GM19328 (cell line): ENCODE data around the gene RASAL3.
"Not testable (repeated sequence)": the region's sequence is repeated elsewhere in the genome, so short reads cannot be mapped to it uniquely, and the experiment has no call there.

Source experiments
- ATAC-seq: cut with Tn5 transposase; IDR thresholded peaks from one replicate; pipeline ENCODE4 v1.9.1; 2021; ENCODE audit warnings: mild to moderate bottlenecking, moderate library complexity; ENCODE audit not compliant: unreplicated experiment

RASAL3 gene

DNA sequence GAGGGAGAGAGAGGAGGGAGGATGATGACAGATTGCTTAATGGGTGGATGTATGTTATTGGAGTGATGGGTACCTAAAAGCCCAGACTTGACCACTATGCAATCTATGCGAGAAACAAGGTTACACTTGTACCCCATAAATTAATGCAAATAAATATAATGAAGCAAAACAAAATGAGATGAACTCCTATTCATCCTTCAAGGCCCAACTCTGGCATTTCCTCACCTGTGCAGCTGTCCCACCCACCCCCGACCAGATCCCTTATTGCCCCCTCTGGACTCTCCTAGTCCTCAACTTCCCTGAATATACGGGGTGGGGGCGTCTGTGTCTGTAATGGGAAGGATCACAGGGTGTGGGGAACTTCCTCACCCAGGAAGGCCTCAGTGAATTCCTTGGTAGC lies 10.8 kb upstream of the RASAL3 start:
- no peak for ATAC-seq

DNA sequence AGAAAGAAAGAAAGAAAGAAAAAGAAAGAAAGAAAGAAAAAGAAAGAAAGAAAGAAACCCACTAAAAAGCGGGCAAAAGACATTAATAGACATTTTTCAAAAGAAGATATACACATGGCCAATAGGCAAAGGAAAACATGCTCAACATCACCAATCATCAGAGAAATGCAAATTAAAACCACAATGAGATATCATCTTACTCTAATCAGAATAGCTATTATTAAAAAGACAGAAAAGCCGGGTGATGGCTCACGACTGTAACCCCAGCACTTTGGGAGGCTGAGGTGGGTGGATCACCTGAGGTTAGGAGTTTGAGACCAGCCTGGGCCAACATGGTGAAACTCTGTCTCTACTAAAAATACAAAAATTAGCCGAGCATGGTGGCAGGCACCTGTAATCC lies 9.5 kb upstream of the RASAL3 start:
- not testable (repeated sequence) for ATAC-seq

DNA sequence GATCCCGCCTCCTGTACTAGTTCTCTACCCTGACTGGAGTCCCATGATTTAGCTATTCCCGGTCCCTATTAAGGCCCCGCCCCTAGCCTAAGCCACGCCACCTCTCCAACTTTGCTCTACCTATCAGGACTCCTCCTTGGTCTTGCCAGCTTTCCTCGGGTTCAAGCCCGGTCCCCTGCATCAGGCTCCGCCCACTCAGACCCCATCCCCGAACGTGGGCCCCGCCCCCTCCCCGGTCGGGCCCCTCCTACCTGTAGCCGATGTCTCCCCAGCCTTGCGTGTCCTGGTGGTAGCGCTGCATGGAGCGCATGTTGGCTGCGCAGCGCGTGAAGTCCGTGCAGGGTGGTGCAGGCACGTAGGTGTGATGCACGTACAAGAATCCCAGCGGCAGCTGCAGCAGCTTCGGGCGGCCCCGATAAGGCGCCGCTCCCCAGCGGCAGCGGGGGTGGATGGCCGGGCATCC lies 7.3 kb upstream of the RASAL3 start:
- no peak for ATAC-seq

DNA sequence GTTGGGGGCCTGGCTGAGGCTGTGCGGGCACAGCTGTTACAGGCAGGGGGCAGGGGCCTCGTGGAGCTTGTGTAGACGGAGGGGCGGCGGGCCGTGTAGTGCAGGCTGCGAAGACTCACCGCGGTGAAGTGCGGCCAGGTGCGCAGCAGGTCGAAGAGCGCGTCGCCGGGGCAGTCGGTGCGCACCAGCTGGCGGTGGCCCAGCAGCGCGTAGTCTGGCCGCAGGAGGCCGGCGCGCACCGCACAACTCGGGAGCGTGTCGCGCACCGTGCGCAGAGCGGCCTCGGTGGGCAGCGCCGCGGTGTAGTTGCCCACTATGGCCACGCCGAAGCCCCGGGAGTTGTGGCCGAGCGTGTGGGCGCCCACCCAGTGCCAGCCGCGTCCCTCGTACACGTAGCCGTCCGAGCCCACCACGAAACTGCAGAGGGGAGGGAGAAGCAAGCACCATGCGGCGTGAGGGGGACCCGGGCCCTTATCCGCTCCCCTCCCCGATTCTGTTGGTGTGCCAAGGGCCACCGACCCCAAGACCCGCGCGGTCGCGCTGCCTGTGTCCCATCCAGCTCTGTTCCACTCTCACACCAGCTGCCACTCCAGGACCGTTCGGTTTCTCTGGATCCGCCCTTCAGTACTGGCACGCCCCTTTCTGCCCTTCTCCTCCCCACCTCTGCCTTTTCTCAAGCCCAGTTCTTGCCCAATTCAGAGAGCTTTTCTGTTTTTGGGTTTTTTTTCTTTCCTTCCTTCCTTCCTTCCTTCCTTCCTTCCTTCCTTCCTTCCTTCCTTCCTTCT lies 5.4 kb upstream of the RASAL3 start:
- no peak for ATAC-seq

DNA sequence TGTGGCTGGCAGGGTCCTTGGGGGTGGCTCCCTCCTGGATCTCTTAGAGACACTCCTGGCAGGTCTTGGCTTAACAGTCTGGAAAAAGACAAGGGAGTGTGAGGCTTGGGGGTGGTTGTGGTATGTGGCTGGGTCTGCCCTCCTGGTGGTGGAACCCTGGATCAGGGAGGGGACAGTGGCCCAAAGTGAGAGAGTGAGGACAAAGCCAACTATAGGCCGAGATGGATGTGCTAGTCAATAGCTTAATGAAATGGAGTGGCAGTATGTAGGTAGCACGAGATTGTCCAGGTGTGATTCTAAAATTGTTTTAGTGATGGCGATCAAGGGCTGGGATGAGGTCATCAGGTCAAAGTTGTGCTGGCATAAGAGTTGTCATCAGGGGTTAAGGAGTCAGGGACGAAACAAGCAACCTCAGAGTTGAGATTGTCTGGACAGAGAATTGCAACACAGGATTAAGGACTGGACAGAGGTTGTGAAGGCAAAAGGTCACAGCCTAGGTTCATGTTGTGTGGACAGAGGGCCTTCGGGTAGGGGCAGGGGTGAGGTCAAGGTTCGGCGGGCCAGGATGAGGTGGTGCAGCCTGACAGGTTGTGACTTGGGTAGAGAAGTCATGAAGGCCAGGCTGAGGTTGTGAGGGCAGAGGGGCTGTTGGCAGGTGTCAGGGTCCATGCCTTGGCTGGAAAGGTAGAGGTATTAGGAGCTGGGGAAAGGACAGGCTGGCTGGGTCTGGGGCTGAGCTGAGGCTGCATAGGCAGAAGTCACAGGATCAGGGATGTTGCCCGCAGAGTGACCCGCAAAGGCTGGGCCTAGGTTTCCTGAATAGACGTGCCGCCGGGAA lies 4.5 kb upstream of the RASAL3 start:
- ATAC-seq = no peak

DNA sequence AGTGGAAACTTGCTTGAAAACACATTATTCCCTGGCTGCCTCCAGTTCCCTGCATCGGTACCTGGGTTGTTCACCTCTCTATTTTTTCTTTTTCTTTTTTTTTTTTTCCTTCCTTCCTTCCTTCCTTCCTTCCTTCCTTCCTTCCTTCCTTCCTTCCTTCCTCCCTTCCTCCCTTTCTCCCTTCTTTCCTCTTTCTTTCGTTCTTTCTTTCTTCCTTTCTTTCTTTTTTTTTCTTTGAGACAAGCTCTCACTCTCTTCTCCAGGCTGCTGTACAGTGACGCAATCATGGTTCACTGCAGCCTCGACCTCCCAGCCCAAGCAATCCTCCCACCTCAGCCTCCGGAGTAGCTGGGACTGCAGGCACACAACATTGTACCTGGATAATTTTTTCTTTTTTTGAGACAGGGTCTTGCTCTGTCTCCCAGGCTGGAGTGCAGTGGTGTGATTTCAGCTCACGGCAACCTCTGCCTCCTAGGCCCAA lies 3.4 kb upstream of the RASAL3 start:
- no peak for ATAC-seq

DNA sequence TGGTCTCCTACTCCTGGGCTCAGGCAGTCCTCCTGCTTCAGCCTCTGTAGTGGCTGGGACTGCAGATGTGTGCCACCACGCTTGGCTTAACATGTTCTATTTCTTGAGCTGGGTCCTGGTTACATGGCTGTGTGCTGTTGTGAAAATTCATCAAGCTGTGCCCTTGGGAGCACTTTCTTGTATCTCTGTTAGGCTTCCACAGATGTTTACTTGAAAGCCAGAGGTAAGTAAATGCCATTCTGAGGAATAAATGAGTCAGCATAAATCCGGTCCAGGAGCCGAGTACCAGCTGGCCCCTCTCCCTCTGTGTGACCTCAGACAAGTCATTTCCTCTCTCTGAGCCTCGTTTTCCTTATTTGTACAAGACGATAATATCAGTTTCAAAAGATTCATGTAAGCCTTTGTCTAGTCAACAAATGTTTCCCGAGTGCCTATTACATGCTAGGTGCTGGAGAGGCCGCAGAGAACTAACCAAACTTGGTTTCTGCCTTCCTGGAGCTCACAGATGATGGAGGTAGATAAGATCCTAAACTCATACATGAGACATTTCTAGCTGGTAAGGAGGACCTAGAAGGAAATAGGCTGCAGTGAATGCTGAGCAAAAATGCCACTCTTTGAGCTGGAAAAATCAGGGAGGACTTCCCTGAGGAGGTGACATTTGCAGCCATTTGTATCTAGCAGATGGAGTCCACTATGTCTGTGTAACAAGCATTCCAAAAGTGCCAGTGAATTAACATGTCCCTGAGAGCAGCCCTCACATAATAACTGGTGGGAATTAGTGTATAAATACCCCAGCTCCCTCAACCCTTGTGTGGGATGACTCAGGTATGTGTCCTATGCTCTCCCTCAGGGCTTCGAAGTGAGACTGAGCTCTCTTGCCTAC lies 2.7 kb upstream of the RASAL3 start:
- no peak for ATAC-seq

DNA sequence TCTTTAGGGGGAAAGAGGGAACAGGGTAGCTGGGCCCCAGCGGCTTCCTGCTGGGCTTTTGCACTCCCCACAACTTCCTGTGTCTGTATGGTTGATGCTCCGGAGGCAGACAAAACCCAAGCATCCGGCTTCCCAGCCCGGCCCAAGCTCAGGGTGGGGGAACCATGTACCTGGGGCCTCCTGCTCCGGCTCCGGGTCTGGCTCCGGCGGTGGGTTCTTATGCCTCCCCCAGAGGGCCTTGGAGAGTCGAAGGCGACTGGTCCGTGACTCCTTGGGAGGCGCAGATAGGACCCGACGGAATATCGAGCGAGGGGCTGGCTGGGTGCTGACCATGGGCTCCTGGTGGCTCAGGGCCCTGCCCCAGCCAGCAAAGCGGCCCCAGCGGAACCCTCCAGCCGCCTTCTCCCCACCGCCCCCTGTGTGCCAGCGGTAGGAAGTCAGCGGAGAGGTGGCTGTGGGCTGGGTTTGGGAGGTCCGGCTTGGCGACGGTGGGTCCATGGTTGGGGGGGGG lies 428 bp downstream of the RASAL3 start:
- no peak for ATAC-seq

DNA sequence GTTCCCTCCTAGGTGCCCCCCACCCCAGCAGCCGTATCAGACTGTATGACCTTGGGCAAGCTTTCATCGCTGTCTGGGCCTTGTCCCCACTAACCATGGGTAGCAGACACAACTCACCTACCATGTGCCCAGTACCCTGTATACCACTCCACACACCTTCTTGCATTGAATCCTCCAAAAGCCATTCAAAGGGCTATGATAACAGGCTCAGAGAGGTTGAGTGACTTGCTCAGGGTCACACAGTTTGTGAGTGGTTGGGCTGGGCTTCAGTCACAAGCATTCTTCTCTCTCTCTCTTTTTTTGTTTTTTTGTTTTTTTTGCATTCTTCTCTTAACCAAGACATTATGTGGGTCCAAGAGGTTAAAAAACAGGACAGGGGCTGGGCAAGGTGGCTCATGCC lies 2.6 kb downstream of the RASAL3 start:
- no peak for ATAC-seq

DNA sequence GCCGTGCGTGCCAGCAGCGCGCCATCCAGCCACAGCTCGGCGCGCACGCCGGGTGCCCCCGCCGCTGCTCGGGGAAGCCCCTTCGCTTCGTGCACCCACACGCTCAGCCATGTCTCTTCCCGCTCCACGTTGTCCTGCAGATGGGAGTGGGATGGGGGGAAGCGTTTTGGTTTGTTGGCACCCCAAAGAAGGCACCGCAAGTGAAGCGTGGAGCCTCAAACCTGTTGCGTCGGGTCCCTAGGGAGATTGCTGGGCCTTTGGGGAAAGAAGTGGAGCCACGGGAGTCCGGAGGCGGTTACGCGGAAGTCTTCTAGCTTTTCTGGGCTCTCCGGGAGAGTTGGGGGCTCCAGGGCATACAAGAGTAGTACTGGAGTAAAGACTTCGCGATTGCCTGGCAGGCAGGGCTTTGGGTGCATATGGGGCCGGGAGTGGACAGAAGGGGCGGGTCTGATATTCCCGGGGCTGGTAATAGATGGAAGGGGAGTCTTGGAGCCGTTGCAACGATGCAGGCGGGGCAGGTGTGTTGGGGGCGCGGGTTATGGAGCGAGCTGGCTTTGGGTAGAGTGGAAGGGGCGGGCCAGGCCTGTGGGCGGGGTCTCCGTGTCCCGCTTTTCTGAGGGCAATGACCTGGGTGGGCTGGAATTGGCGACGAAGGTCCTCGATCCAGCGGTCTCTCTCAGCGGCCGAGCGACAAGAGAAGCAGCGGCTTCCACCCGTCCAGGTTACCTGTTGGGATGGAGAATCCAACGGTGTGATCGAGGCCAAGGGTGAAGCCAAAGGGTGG lies 6.5 kb downstream of the RASAL3 start:
- ATAC-seq = no peak

DNA sequence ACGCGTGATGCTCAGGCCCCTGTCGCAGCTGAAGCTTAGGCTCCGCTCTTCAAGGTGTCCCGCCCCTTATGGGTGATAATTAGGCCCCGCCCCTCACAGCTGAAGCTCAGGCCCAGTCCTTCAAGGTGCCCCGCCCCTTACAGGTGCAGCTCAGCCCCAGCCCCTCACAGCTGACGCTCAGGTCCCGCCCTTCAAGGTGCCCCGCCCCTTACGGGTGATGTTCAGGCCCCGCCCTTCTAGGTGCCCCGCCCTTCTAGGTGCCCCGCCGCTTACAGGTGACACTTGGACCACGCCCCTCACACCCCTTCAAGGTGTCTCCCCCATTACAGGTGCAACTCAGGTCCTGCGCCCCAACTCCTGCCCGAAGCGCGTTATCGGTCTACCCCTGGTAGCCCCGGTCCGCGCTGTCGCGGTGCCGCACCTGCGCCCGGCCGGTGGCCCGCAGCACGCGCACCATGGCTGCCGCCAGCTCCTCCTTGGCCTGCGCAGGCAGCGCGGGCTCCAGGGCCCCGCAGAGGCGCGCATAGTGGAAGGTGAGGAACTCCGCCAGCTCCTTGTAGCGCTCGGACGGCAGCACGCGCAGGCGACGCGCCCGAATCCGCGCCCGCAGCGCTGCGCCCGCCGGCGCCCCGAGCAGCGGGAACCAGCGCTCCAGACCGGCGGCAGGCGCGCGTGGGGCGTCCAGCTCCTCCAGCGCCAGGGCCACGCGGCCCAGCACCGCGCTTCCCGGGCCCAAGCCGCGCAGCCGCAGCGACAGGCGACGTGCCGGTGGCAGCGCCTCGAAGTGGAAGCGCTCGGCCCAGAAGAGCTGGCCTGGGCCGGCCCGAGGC lies 7.3 kb downstream of the RASAL3 start:
- ATAC-seq = no peak

DNA sequence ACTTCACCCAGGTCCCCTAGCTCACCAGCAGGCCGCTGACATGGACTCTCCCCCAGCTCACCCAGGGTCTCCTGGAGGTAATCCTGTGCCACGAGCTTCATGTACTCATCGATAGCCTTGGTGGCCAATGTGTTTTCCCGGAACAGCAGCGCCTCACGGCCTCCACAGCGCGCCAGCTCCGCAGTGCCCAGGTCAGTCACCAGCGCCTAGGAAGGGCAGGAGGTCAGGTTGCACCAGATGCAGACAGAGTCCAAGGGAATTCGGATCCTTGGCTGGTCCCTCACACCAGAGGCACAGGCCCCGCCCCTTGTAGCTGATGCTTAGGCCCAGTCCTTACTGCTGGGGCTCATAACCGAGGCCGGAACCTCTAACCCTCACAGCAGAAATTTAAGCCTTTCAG lies 7.9 kb downstream of the RASAL3 start:
- no peak for ATAC-seq

DNA sequence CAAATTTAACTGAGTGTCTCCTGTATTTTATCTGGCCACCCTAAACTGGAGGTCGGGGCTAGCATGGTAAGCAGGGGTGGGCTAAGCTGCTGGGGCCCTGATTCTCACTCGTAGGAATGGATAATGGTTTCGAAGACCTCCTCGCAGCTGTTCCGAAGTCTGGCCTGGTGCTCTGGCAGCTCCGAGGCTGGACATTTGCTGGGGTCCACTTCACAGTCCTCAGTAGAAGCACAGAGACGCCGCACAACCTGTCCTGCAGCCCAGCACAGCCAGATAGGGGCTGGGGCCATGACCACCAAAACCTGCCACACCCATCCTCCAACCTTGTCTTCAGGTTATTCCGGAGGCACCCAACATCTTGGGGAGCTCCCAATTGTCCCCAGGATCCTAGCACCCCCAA lies 8.3 kb downstream of the RASAL3 start:
- ATAC-seq = no peak

DNA sequence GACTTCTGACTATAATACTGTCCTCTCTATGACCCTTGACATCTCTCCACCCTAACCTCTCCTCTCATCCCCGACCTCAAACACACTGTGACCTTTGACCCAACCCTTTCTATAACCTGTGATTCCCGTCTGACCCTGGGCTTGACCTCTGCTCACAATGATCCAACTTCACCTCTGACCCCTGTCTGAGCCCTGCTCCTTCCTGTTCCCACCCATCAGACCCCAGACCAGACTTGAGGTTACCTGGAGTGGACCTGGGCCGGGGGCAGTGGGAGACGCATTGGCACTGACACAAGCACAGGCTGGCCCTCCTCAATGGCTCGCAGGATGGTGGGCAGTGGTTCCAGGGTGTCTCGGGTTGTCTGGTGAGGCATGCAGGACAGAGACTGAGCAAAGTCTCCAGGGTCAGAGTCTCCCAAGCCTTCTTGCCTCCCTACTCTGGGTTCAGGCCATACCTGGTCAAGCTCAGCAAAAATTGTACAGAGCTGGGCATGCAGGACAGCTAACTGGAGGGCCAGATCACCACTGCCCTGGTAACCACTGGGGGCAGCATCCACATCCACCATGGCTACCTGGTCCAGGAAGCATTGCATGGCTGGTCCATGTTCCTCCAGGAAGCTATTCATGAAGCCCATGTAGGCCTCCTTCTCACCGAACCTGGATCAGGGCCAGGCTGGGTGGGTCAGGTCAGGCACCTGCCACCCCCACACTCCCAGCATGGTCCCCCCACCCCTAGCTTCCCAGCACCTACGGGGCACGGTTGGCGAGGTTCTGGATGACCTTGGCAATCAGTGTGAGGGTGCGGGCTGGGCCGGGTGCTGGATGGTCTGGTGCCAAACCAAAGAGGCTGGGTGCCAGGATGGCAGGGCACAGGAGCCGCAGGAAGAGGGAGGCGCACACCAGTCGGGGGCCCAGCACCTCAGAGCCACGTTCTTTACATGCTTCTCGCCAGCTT lies 10.2 kb downstream of the RASAL3 start:
- ATAC-seq = no peak

DNA sequence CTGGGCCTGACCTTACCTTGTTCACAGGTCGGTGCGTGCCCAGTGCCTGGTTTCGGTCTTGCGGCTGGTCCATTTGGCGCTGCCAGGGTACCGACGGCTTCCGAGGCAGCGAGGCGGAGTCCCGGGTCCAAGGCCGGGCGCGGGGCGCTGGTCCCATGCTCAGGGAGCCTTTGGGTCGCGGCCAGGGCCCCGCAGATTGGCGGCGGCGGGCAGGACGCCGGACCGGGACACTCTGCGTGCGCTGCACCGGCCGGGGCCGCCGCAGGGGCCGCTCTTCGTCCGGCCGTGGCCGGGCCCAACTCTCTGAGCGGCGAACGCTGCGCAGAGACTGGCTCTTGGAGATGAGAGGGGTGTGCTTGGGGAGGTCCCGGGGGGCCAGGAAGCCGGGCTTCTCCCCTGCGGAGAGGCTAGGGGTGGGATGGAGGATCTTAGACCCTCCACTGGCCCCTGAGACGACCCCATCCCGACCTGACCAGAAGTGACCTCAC lies 11.2 kb downstream of the RASAL3 start:
- ATAC-seq = no peak

DNA sequence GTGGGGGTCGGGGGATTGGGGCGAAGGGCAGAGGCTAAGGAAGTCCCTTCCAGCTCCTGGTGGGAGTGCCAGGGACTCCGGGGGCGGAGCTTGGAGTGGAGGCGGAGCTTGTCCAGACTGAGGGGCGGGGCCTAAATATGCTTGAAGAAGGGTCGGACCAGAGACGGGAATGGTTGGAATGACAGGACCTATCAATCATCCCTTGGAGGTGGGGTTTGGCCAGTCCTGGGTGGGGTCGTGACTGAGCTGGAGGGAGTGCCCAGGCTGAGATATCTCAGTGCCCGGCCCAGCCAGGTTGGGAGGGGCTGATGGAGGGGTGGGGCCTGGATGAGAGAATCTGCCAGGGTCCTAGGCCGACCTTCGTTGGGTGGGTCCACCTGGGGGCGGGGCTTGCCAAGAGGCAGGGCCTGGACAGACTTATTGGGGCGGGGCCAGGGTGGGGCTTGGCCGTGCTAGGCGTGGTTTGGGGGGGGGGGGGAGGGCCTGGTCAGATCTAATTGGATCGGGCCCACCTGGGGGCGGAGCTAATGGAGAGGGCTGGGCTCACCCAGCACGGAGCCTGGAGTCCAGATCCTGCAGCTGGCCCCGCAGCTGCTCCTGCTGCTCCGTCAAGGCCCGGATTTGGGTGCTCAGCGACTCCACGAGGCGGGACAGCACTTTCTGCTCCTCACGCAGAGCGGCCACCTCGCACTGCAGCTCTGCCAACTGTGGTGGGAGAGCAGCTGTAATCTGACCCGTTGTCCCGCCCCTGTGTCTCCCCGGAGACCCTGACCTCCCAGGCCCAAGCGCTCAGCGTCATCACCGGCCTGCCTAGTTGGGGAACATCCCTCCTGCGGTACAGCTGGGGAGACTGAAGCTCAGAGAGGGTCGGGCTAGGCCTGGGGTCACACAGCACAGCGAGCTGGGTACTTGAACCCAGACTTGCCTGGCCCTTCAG lies 12.0 kb downstream of the RASAL3 start:
- no peak for ATAC-seq

DNA sequence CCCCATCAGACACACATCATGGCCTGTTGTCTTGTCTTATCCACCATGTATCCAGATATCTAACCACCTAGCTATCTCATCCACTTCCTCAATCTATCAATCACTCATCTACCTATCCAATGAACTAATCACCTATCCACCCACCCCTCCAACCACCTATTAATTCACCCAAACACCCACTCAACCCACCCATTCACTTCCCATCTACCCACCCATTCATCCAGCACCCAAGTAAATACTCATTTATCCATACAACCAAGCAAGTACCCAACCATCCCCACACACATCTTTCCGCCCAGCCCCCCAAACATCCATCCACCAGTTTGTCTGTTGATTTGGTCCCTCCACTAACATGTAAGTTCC lies 13.8 kb downstream of the RASAL3 start:
- ATAC-seq = no peak
